Measurements from ENCODE around the gene NKIRAS1. TPM values are rescaled to one million over a fixed set of nuclear protein-coding genes. Genes with fewer than 3 reads are reported as not detected.

Gene NKIRAS1
- 10 to 100 TPM in 1 of 3 donors, 1 to 10 TPM in 2; 4.1 to 11.8 (median 7.8) TPM for polyA plus RNA-seq

- H3K27ac ChIP-seq (ENCODE audit: low read depth, low read length) = peak within 1 kb of the TSS; percentile 42
- WGBS, 3 donors = 0% methylated on average over 63 to 64 of the region's 64 CpGs
Measured at GRCh38 chr3:23916886-23917678, at the start of gene NKIRAS1, which contains the start of gene RPL15. NKIRAS1 (minus strand) TSS chr3:23916990; CDS start chr3:23910904, 6,086 bp downstream. RPL15 (plus strand) TSS chr3:23917132; CDS start chr3:23917860, 728 bp downstream.

DNA sequence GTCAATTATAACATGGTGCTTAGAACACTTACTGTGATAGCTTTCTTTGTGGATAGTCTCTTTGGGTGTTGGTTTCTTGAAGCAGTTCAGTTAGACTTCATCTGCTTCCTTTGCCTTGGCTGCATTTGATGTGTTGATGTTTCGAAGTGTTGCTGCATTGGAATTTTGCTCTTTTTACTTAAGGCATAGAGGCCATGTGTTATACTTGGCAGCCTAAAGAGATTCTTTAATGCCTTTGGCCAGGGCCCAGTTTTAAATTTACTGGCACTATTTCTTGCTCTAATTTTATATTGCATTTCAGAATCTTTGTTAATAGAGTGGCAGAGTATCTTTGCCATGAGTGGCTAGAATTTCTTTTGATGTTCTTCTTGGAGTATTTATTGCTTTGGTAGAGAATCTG is 49.5 kb upstream of the NKIRAS1 start:
- WGBS, 3 donors = 90 to 92% (median 91%) methylated on average over 1 of the region's 1 CpG
- H3K27ac ChIP-seq (ENCODE audit: low read depth, low read length) = no peak overlapping the region

- 91 to 93% (median 93%) methylated on average over 3 of the region's 3 CpGs for WGBS, 3 donors
- no peak overlapping the region for H3K27ac ChIP-seq (ENCODE audit: low read depth, low read length)
Measured at GRCh38 chr3:23964537-23965235, 47.9 kb upstream of the NKIRAS1 start.

GRCh38 chr3:23961913-23962312 is 45.1 kb upstream of the NKIRAS1 start:
- H3K27ac ChIP-seq (ENCODE audit: low read depth, low read length) = no peak overlapping the region
- WGBS, 3 donors = 96 to 98% (median 97%) methylated on average over 5 of the region's 5 CpGs

DNA sequence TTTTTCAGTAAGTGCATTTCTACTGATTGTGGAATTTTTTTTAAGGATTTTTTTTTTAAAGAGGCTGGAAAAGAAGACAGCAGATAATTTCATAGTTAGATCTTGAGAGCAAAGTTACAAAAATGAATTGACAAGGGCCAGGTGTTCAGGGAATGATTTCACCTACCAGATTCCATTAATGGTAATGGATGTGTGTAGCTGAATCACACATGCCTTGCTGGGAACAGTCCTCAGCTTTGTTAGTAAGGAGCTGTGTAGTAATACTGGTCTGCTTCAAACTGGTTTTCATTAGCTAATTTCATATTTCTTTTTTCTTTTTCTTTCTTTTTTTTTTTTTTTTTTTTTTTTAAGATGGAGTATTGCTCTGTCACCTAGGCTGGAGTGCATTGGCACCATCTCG is 44.3 kb upstream of the NKIRAS1 start:
- no peak overlapping the region for H3K27ac ChIP-seq (ENCODE audit: low read depth, low read length)

DNA sequence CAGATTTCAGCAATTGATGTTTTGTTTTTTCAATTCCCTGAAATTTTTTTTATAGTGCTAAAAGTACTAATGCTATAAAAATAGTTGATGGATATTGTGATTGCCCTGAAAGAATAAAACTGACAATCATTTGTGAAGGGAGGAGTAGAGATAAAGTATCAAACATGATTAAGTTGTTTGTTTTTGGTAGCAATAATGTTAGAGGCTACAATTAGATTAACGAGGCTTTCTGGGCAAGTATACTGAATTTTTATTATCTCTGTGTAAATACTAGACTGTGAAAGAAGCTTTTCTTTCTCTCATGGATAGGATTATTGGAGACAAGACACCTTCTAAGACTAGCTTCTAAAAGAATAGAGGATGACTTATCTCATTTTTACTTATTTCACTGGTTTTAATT is 43.9 kb upstream of the NKIRAS1 start:
- WGBS, 3 donors = 21 to 89% (median 88%) methylated on average over 1 of the region's 1 CpG
- no peak overlapping the region for H3K27ac ChIP-seq (ENCODE audit: low read depth, low read length)

More for the DNA sequence above, 44.3 kb upstream of the NKIRAS1 start:
- 92 to 100% (median 100%) methylated on average over 1 of the region's 1 CpG for WGBS, 3 donors

DNA sequence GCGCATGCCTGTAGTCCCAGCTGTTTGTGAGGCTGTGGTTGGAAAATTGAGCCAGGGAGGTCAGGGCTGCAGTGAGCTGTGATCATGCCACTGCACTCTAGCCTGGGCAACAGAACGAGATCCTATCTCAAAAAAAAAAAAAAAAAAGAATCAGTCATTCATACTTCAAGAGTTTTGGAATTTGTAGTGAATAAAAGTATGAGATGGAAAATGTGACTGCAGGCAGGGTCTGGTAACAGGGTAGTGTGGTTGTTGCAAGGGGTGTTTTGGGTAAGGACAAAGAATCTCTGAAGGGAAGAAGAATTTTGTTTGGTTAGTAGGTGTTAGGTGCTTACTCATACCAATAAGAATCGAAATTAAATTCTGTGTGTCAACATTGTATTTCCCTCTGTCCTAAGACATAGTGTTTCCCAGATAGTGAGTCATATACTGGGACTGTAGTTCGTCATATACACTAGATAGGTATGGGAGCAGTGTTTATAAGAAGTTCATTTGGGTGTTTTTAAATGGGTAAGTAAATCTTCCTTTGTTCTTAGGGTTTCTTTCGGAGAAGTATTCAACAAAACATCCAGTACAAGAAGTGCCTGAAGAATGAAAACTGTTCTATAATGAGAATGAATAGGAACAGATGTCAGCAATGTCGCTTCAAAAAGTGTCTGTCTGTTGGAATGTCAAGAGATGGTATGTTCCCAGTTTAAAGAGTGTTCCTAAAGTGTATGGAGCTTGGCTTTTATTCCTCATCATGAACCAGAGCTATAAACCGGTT is 42.5 kb upstream of the NKIRAS1 start:
- no peak overlapping the region for H3K27ac ChIP-seq (ENCODE audit: low read depth, low read length)
- WGBS, 3 donors = 79 to 87% (median 83%) methylated on average over 7 of the region's 7 CpGs

DNA sequence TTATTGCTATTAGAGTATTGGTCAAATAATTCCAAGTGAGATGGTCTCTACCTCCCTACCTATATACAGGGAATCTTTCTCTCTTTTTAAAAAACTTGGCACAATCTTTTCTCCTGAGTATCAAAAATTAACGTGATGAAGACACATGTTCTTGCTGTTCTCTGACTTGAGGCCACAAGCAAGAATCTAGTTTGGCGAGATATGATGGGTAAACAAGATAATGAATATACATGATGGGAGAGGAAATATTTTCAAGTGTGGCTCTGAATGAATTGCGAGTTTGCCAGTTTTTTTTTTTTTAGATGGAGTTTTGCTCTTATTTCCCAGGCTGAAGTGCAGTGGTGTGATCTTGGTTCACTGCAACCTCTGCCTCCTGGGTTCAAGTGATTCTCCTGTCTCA is 39.9 kb upstream of the NKIRAS1 start:
- 45 to 83% (median 71%) methylated on average over 3 of the region's 3 CpGs for WGBS, 3 donors
- no peak overlapping the region for H3K27ac ChIP-seq (ENCODE audit: low read depth, low read length)

DNA sequence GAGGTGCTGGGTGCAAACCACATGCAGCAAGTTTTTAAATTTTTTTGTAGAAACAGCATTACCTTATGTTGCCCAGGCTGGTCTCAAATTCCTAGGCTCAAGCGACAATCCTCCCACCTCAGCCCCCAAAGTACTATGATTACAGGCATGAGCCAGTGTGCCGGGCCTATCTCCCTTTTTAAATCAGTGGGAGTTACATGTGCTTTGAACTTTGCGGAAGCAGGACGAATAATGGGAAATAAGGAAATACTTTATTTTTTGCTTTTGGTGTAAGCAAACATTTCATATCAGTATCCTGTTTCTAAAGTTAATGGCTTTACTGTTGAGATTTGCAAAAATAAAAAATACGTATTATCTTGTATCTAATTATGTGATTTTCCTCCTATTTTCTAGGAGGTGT is 37.4 kb upstream of the NKIRAS1 start:
- no peak overlapping the region for H3K27ac ChIP-seq (ENCODE audit: low read depth, low read length)
- WGBS, 3 donors = 66 to 80% (median 74%) methylated on average over 5 of the region's 5 CpGs

GRCh38 chr3:23953523-23953922 is 36.7 kb upstream of the NKIRAS1 start:
- H3K27ac ChIP-seq (ENCODE audit: low read depth, low read length) = no peak overlapping the region
- WGBS, 3 donors = 13 to 68% (median 59%) methylated on average over 1 of the region's 1 CpG

GRCh38 chr3:23952646-23953045 is 35.9 kb upstream of the NKIRAS1 start:
- 77 to 83% (median 80%) methylated on average over 4 of the region's 4 CpGs for WGBS, 3 donors
- H3K27ac ChIP-seq (ENCODE audit: low read depth, low read length) = no peak overlapping the region

DNA sequence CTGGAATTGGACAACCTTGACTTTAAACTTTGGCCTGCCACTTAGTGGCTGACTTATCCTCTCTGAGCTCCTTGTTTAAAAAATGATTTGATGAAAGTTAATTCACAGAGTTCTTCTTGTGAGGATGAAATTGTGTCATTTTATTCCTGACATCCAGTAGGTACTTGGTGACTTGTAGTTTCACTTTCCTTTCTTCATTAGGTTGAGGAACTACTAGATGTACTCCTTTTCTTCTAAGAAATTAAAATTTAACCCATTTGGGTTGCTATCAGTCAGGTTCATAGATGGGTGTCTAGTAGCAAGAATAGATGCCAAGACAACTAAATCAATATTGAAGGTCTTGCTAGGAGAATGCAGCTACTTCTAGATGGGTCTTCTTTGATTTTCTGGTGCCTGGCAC is 33.5 kb upstream of the NKIRAS1 start:
- H3K27ac ChIP-seq (ENCODE audit: low read depth, low read length) = no peak overlapping the region

DNA sequence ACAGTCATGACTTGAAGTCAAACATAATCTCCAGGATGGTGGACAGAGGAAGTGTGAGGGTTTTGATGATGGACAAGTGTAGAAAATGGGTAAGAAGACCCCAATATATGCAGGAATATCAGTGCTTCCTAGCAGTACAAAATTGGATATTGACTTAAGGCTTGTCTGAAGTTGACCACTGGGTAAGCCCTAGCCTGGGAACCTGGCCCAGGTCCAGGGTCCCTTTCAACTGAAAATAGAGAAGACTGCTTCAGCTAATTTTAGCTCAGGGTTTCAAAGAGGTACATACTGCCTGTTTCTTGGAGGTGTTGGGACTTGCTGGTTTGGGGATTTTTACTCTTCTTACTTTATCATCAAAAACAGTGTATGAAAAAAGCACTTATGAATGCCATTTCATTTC is 33.0 kb upstream of the NKIRAS1 start:
- H3K27ac ChIP-seq (ENCODE audit: low read depth, low read length) = no peak overlapping the region

GRCh38 chr3:23948761-23949160 is 32.0 kb upstream of the NKIRAS1 start:
- WGBS, 3 donors = 76 to 92% (median 85%) methylated on average over 2 of the region's 2 CpGs
- no peak overlapping the region for H3K27ac ChIP-seq (ENCODE audit: low read depth, low read length)

DNA sequence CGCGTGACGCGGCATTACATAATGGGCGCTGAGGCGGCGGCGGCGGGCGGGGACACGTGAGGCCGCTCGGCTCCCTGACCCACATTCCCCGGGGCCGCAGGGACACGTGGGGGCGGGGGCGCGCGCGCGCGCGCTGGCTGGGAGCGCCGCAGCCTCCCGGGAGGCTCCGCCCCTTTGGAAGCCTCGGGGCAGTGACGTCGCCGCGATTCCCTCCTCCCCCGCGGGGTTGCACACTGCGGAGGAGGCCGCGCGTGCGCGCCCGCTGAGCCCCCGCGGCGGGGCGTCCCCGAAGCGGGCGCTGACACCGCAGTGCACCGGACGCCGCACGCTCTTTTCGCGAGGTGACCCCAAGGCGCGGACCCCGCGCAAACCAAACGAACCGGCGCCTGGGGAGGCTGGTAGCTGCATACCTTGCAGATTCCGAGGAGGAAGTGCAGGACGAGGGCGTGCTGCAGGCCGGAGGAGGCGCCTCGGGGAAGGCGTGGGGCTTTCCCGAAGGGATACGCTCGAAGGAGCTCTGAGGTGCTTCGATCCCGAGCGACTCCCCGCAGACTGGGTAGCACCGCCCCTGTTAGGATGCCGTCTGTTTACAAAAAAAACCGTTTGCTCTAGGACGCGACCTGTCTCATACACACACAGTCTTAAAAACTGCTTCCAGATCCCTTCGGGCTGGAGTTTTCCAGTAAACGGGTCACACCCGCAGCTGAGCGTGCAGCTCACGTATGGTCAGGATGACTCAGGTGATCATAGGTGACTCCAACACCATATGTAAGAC is 29.3 kb upstream of the NKIRAS1 start:
- H3K27ac ChIP-seq (ENCODE audit: low read depth, low read length) = no peak overlapping the region
- WGBS, 3 donors = 0% methylated on average over 58 to 87 of the region's 87 CpGs

- 0 to 1% (median 0%) methylated on average over 4 to 39 of the region's 39 CpGs for WGBS, 3 donors
- peak overlapping the region; percentile 77 for H3K27ac ChIP-seq (ENCODE audit: low read depth, low read length)
Measured at GRCh38 chr3:23945663-23945912, 28.8 kb upstream of the NKIRAS1 start.

GRCh38 chr3:23944861-23945662 is 28.3 kb upstream of the NKIRAS1 start, which contains the start of gene NR1D2:
NR1D2 (plus strand) TSS chr3:23945286; CDS start chr3:23945579, 293 bp downstream.
- H3K27ac ChIP-seq (ENCODE audit: low read depth, low read length) = peak within 1 kb of the TSS; percentile 77
- 0% methylated on average over 34 to 87 of the region's 88 CpGs for WGBS, 3 donors

Measured in adipose tissue (tissue), 3 donors.